OCI-LY7 (cell line): ENCODE measurements around the gene PLXNA4.

Experiments
- EZH2phosphoT487 ChIP-seq: fragments of 200-600 bp; sonication (generic); IDR thresholded peaks from 2 replicates; pipeline ENCODE4 v1.6.1; 2018; ENCODE audit warnings: low read depth, borderline replicate concordance, mild to moderate bottlenecking, mixed run types, antibody characterized with exemption, low read length, moderate library complexity, mixed read lengths
- TF ChIP-seq, protein P1 (sequence below): fragments of 200-600 bp; sonication (generic); conservative IDR thresholded peaks from 2 replicates; pipeline ENCODE4 v1.5.1; 2014; ENCODE audit warnings: mild to moderate bottlenecking, antibody characterized with exemption, low read length, moderate library complexity, mixed read lengths

DNA sequence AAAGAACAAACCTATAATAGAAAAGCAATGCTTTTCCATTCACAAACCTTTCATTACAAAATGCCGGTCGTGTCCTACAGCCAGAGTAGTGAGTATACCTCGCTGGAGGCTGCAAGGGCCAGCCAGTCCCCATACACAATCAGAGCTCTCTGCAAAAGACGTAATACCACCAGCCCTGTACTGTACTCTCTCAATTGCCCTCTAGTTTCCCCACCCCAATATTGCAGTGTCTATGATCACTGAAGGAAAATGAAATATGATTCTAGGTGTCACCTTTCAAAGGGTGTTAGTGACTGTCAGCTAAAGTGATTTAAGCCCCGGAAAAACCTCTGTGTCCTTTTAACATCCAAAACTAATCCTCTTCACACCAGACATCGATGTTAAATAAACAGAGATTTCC is 24.8 kb downstream of the PLXNA4 start:
- TF ChIP-seq, protein P1, sequence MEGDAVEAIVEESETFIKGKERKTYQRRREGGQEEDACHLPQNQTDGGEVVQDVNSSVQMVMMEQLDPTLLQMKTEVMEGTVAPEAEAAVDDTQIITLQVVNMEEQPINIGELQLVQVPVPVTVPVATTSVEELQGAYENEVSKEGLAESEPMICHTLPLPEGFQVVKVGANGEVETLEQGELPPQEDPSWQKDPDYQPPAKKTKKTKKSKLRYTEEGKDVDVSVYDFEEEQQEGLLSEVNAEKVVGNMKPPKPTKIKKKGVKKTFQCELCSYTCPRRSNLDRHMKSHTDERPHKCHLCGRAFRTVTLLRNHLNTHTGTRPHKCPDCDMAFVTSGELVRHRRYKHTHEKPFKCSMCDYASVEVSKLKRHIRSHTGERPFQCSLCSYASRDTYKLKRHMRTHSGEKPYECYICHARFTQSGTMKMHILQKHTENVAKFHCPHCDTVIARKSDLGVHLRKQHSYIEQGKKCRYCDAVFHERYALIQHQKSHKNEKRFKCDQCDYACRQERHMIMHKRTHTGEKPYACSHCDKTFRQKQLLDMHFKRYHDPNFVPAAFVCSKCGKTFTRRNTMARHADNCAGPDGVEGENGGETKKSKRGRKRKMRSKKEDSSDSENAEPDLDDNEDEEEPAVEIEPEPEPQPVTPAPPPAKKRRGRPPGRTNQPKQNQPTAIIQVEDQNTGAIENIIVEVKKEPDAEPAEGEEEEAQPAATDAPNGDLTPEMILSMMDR, result no peak
- no peak for TF ChIP-seq EZH2phosphoT487
